GM21447 (cell line): ENCODE data around the gene ZNF8.
"Not testable (repeated sequence)": the region's sequence is repeated elsewhere in the genome, so short reads cannot be mapped to it uniquely, and the experiment has no call there.

ENCODE experiments used
- ATAC-seq: cut with Tn5 transposase; IDR thresholded peaks from one replicate; pipeline ENCODE4 v1.9.1; 2021; ENCODE audit not compliant: unreplicated experiment

Gene ZNF8

GRCh38 chr19:58334691-58335249, 56.0 kb downstream of the ZNF8 start:
- ATAC-seq, result no peak

DNA sequence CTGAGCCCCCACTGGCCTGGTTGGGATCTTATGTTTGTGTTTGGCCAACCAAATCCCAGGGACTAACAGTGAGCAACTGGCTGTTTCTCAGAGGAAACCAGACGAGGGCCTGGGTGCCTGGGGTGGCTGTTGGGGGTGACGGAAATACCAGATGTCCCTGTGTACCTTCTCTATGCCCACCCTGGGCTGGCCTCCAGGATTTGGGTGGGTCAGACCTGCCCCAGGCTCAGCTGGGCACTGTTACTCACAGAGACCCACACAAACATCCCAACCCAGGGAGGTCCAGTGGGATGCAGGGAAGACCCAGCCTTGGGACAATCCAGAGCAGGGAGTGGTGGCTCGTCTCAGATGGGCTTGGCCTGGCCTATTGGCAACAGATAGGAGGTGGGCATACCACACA, 56.9 kb downstream of the ZNF8 start:
- no peak for ATAC-seq

DNA sequence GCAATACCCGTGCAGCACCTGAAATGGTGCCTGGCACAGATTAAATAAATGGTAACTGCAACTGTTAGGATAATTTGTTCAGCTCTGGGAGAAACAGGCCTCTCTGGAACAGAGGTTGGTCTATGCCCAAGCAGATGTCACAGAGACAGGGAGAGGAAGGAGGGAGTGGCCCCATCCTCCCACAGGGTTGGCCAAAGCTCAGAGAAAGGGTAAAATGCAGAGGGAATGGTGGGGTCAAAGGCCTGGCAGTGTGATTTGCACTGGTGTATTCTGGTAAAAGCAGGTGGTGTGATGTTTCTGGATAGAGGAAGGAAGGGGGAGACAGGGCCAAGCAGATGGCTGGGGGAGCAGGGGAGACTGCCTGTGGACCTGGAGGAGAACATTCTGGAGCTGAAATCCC, 57.5 kb downstream of the ZNF8 start:
- ATAC-seq, result no peak

DNA sequence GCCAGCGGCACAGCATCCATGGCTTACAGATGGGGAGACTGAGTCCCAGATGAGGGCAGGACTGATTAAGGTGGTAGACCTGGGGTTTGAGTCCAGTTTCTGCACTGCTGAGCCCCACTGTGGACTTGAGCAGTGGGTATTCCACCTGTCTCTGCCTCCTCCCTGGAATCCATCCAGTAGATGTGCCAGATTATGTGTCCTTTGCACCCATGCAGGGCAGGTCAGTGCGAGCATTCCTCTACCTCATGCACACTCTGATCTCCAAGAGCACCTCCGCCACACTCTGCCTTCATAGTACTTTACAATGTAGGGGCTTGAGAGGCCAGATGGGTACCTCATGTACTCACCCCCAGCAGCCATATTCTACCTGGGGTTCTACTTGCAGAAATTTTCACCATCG, 58.1 kb downstream of the ZNF8 start:
- ATAC-seq, result no peak

DNA sequence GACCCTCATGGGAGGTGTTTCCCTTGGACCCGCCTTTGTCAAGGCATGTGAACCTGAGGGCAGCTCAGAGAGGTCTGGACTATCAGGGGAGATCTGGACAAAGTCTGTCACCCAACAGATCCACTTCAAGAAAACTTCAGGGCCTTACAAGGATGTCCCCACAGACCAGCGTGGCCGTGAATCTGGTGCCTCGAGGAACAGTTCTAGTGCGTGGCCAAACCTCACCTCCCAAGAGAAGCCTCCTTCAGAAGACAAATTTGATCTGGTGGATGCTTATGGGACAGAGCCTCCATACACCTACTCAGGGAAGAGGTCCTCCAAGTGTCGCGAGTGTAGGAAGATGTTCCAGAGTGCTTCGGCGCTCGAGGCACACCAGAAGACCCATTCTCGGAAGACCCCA, 59.6 kb downstream of the ZNF8 start:
- no peak for ATAC-seq

DNA sequence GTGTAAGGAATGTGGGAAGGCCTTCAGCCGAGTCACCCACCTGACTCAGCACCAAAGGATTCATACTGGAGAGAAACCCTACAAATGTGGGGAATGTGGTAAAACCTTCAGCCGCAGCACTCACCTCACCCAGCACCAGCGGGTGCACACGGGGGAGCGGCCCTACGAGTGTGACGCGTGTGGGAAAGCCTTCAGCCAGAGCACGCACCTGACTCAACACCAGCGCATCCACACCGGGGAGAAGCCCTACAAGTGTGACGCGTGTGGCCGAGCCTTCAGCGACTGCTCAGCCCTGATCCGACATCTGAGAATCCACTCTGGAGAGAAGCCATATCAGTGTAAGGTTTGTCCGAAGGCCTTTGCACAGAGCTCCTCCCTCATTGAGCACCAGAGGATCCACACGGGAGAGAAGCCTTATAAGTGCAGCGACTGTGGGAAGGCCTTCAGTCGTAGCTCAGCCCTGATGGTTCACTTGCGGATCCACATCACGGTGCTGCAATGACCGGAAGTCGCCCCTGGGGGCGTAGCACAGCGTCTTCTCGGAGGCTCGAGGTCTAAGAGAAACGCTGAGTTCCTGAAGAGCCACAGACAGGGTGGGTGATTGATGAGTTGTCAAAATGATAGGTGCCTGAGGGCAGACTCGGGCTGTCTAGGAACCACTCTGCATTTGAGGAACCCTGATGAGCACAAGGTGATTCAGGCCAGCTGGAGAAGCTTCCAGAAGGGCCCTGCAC, 60.2 kb downstream of the ZNF8 start:
- ATAC-seq, result no peak

GRCh38 chr19:58345558-58345957, 66.8 kb downstream of the ZNF8 start:
- no peak for ATAC-seq

DNA sequence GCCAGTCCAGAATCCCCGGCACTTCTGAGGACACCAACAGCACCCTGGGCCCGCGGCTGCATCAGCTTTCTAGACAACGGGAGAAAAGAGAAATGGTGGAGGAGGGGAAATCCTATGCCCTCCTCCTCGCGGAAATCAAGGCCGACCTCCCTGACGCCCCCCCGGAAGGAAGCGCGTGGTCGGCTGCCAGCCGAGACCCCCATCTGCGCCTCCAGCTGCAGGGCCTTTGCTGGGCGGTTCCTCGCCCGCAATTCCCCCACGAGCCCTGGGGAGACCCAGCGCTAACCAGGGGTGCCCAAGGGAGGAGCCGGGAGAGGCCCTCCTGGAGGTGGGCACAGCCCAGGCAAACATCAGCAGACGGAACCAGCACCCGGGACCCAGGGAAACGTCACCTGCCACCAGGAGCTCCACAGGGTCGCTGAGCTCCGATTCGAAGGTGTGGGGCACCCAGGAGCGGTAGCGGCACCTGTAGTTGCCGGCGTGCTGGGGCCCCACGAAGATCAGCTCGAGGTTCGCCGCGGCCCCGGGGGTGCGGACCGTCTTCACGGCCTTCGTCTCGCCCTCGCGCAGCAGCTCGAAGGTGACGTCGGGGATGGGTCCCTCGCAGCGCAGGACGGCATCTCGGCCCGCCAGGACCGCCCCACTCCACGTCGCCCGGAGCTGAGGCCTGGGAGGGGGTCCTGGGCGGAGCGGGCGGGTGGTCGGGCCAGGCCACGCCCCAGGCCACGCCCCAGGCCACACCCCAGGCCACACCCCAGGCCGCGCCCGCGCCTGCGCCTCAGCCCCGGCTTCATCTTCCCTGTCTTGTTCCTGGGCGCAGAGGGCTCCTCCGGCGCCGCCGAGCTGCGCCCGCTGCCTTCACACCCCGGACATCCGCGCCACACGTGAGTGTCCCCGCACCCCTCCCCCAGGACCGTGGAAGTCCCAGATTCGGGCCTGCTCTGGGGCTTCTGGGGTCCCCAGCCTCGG, 68.5 kb downstream of the ZNF8 start:
- ATAC-seq, result peak; percentile 93

- ATAC-seq, result not testable (repeated sequence)
Measured at GRCh38 chr19:58348080-58348479, 69.3 kb downstream of the ZNF8 start.

- no peak for ATAC-seq
Measured at GRCh38 chr19:58349590-58349989, 70.8 kb downstream of the ZNF8 start.

GRCh38 chr19:58350001-58350861, 71.5 kb downstream of the ZNF8 start:
- ATAC-seq, result no peak

DNA sequence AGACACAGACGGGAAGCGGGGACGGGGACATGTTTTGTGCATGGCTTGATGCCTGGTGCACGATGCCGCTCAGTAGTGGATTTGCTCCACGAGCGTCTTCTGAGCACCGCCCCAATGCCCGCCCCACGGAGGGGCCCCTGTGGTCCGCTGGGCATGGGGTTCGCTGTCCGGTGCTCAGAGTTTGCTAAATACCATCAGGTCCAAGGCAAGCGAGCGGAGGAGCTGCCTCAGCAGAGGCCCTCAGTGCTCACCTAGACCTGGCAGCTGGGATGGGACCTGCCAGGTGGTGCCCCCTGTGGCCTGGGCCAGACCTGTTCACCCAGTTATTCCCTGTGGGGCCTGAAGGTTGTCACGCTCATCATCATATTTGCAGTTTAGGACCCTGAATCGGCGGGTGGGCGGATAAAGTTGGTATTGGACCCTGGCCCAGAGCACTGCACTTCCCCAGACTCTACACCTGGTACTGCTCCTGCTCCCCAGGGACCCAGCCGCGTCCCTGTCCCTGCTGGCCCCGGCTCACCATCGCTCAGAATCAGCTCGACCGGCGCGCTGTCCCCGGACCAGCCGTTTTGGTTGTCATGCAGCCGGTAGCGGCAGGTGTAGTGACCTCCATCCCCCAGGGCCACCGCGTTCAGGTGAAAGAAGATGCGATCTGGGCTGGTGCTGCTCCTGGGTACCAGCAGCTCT, 72.3 kb downstream of the ZNF8 start:
- ATAC-seq, result no peak

- ATAC-seq, result no peak
Measured at GRCh38 chr19:58351558-58351878, 72.8 kb downstream of the ZNF8 start.

GRCh38 chr19:58351990-58352755, 73.4 kb downstream of the ZNF8 start:
- ATAC-seq, result no peak
